ENCODE data around the gene TNFRSF13B. TPM values are rescaled to one million over a fixed set of nuclear protein-coding genes. Genes with fewer than 3 reads are reported as not detected.

Gene TNFRSF13B
- polyA plus RNA-seq, 1 of the 3 experiments (the other 2 are of a cell fraction): not detected

DNA sequence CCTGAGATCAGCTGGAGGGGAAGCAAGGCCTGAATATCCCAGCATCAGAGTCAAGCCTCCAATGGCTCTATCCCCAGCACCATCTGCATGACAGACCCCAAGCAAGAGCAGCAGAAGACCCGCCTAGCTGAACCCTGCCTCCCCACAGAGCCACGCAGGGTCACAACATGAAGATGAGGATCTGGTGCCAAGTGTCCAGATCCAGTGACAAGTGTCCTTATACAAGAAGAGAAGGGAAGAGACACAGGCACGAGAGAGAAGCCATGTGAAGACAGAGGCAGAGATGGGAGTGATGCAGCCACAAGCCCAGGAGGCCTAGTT, 28.9 kb downstream of the TNFRSF13B start:
- Histone ChIP-seq H3K36me3 (replicated peaks in 1 of 2; ENCODE audit: control insufficient read depth in 1 of 2, insufficient read depth in 2 of 2, low read length in 1 of 2) (no peaks in the 10 kb centered on the region), H3K4me2 (no peak overlapping the region), H3K27ac (ENCODE audit: low read depth in 2 of 2, low read length in 1 of 2) (no peak overlapping the region), H3K9me2 (no peaks in the 10 kb centered on the region), H3K9me3 (no peaks in the 10 kb centered on the region), H2AFZ (ENCODE audit: low read depth) (no peak overlapping the region), H3K9ac (no peak overlapping the region), H3F3A (replicated peaks; ENCODE audit: insufficient read depth) (no peaks in the 10 kb centered on the region), H3K79me2 (ENCODE audit: insufficient read depth) (no peaks in the 10 kb centered on the region), H3K4me3 (ENCODE audit: low read depth in 2 of 2, low read length in 1 of 2) (no peak overlapping the region), H3K4me1 (ENCODE audit: control insufficient read depth in 1 of 2, insufficient read depth in 2 of 2, low read depth in 1 of 2, low read length in 1 of 2) (no peaks in the 10 kb centered on the region; a peak in 1 of 4 replicates), H4K20me1 (ENCODE audit: insufficient read depth) (no peaks in the 10 kb centered on the region), H3K27me3 (ENCODE audit: insufficient read depth) (no peaks in the 10 kb centered on the region; the same call in none of the 2 replicates)
- POLR2A ChIA-PET: no interaction called here
- no peak for DNase-seq
- 35% methylated on average over 3 of the region's 3 CpGs for WGBS (ENCODE audit: low lambda C conversion rate)
- no peak for TF ChIP-seq TEAD4 (IDR thresholded peaks at IDR 0.05; ENCODE audit: borderline replicate concordance, insufficient read depth)
- no peak for TF ChIP-seq MEF2A (IDR thresholded peaks at IDR 0.05; ENCODE audit: borderline replicate concordance, low read depth)
- TF ChIP-seq SMC3 (IDR thresholded peaks at IDR 0.05; ENCODE audit: low read depth, low read length): no peak
- no peak for TF ChIP-seq RAD21 (IDR thresholded peaks at IDR 0.05; ENCODE audit: low read length)
- TF ChIP-seq SIN3A (IDR thresholded peaks at IDR 0.05; ENCODE audit: borderline replicate concordance, low read depth, low read length): no peak
- no peak for TF ChIP-seq RFX5 (IDR thresholded peaks at IDR 0.05; ENCODE audit: low read length)
- TF ChIP-seq EP300 (IDR thresholded peaks at IDR 0.05; ENCODE audit: borderline replicate concordance in 1 of 2, low read depth in 1 of 2, low read length in 1 of 2): no peak
- no peak for TF ChIP-seq GABPA (IDR thresholded peaks at IDR 0.05; ENCODE audit: low read depth)
- TF ChIP-seq, protein P1, sequence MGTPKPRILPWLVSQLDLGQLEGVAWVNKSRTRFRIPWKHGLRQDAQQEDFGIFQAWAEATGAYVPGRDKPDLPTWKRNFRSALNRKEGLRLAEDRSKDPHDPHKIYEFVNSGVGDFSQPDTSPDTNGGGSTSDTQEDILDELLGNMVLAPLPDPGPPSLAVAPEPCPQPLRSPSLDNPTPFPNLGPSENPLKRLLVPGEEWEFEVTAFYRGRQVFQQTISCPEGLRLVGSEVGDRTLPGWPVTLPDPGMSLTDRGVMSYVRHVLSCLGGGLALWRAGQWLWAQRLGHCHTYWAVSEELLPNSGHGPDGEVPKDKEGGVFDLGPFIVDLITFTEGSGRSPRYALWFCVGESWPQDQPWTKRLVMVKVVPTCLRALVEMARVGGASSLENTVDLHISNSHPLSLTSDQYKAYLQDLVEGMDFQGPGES (IDR thresholded peaks at IDR 0.05; ENCODE audit: low read depth, low read length): no peak
- TF ChIP-seq CHD2 (IDR thresholded peaks at IDR 0.05; ENCODE audit: low read length, partially characterized antibody): no peak
- no peak for TF ChIP-seq RCOR1 (IDR thresholded peaks at IDR 0.05; ENCODE audit: low read length)
- TF ChIP-seq TAF1 (IDR thresholded peaks at IDR 0.05; ENCODE audit: borderline replicate concordance, low read depth, low read length): no peak
- TF ChIP-seq FOSL2 (IDR thresholded peaks at IDR 0.05; ENCODE audit: borderline replicate concordance, low read depth): no peak
- TF ChIP-seq ELF1 (IDR thresholded peaks at IDR 0.05): no peak
- TF ChIP-seq NRF1 (IDR thresholded peaks at IDR 0.05; ENCODE audit: low read depth, low read length): no peak
- no peak for TF ChIP-seq MXI1 (IDR thresholded peaks at IDR 0.05; ENCODE audit: low read depth, low read length)
- TF ChIP-seq NFIC (IDR thresholded peaks at IDR 0.05; ENCODE audit: borderline replicate concordance): no peak
- CTCF ChIA-PET: no interaction called here

DNA sequence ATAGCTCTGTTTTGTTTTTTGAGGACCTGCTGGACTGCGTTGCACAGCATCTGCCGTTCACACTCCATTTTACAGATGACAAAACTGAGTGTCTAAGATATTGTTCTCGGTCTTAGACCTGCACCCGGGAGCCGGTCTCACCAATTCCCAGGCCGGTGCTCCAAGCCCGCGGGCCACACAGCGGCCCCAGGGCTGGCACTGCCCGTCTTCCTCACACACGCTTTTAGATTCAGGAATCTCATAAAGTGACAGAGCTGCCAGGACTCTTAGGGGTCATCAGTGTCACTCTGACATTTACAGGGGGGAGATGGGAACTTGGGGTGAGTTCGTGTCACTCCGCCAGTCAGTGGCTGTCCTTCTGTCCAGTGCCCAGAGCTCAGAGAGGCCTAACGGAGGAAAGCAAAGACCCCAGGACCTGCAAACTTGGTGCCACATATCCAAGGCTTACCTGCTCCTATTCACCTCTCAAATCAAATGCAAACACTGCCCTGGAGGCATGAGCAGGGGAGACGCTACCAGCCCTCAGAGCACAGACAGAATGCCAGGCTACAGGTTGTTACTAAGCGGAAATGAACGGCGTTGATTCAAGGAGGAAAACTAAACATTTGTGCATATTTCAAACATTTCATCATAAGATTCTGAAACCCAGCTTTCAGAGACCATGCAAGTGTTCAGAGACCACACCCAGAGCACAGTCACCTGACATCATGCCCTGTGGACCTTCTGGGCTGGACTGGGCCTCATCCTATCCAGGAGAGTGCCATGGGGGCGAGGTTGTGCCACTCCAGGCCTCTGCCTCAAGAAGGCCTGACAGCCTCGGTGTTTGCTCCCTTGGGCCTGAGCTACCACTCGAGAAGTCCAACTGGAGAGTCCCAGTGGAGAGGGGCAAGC, 29.5 kb downstream of the TNFRSF13B start:
- Histone ChIP-seq H3K36me3 (replicated peaks in 1 of 2; ENCODE audit: control insufficient read depth in 1 of 2, insufficient read depth in 2 of 2, low read length in 1 of 2) (no peaks in the 10 kb centered on the region), H4K20me1 (ENCODE audit: insufficient read depth) (no peaks in the 10 kb centered on the region), H3K27ac (ENCODE audit: low read depth in 2 of 2, low read length in 1 of 2) (no peak overlapping the region), H3K9me3 (no peaks in the 10 kb centered on the region), H3K4me3 (ENCODE audit: low read depth in 2 of 2, low read length in 1 of 2) (no peak overlapping the region), H2AFZ (ENCODE audit: low read depth) (no peak overlapping the region), H3K9me2 (no peaks in the 10 kb centered on the region), H3K4me1 (ENCODE audit: control insufficient read depth in 1 of 2, insufficient read depth in 2 of 2, low read depth in 1 of 2, low read length in 1 of 2) (no peaks in the 10 kb centered on the region; a peak in 1 of 4 replicates), H3F3A (replicated peaks; ENCODE audit: insufficient read depth) (no peaks in the 10 kb centered on the region), H3K79me2 (ENCODE audit: insufficient read depth) (no peaks in the 10 kb centered on the region), H3K9ac (no peak overlapping the region), H3K4me2 (no peak overlapping the region), H3K27me3 (ENCODE audit: insufficient read depth) (no peaks in the 10 kb centered on the region; the same call in none of the 2 replicates)
- 77% methylated on average over 17 of the region's 21 CpGs for WGBS (ENCODE audit: low lambda C conversion rate)
- ChIA-PET CTCF (no interaction called here), POLR2A (no interaction called here)
- DNase-seq: no peak
- no peak for TF ChIP-seq SMC3 (IDR thresholded peaks at IDR 0.05; ENCODE audit: low read depth, low read length)
